PFSK-1 (cell line): ENCODE measurements around the gene ARHGAP15.

Experiments
- POLR2AphosphoS5 ChIP-seq: IDR thresholded peaks from 2 replicates; pipeline ENCODE4 v1.6.1; 2012; ENCODE audit warnings: low read depth, mild to moderate bottlenecking, control low read depth, low read length, moderate library complexity
- TAF1 ChIP-seq: IDR thresholded peaks from 2 replicates; pipeline ENCODE4 v1.6.1; 2012; ENCODE audit warnings: low read length, control low read depth, borderline replicate concordance; ENCODE audit not compliant: insufficient read depth

DNA sequence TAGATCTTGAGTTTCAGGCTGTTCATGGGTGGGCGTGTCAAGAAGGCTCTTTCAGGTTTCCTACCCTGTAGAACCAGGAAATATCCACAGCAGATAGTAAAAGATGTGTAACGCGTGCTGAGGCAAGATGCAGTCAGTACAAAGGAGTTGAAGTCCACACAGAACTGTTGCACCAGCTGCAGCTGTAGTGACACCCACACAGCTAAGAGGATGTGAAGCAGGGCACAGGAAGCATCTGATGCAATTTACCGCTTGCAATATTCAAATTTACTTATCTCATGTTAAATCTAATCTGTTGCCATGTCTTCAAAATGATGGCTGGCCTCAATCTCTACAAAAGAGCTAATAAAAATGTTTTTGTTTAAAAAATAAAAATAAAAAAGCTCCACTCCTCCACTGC is 132.8 kb downstream of the ARHGAP15 start:
- no peak for TF ChIP-seq POLR2AphosphoS5
- TF ChIP-seq TAF1, result no peak
